ENCODE data around the gene CD320.
A peak's percentile ranks its signal among the peaks of the same experiment; 100 is the strongest.
"Not testable (repeated sequence)": the region's sequence is repeated elsewhere in the genome, so short reads cannot be mapped to it uniquely, and the experiment has no call there.

Gene CD320

GRCh38 chr19:8332976-8333766, 25.0 kb upstream of the CD320 start:
- no peak for DNase-seq

- DNase-seq, result no peak
Measured at GRCh38 chr19:8331263-8331845, 23.2 kb upstream of the CD320 start.

- DNase-seq, result no peak
Measured at GRCh38 chr19:8329996-8330395, 21.8 kb upstream of the CD320 start.

GRCh38 chr19:8325454-8325853, 17.3 kb upstream of the CD320 start:
- no peak for DNase-seq

GRCh38 chr19:8324186-8325050, 16.3 kb upstream of the CD320 start:
- DNase-seq, result no peak

GRCh38 chr19:8323781-8324185, 15.6 kb upstream of the CD320 start:
- DNase-seq, result no peak

GRCh38 chr19:8322638-8322997, 14.5 kb upstream of the CD320 start:
- no peak for DNase-seq

- DNase-seq, result no peak
Measured at GRCh38 chr19:8321986-8322637, 14.0 kb upstream of the CD320 start.

- peak; percentile 89 to 95 for DNase-seq
Measured at GRCh38 chr19:8321067-8321985, 13.2 kb upstream of the CD320 start, which contains the start of the genes NDUFA7 and RPS28. Gene NDUFA7 (minus strand): TSS chr19:8321375. CDS start chr19:8321358, 17 bp downstream. Gene RPS28 (plus strand): TSS chr19:8321496. CDS start chr19:8321531, 35 bp downstream.

- DNase-seq, result no peak
Measured at GRCh38 chr19:8320564-8321066, 12.5 kb upstream of the CD320 start.

GRCh38 chr19:8319807-8320520, 11.8 kb upstream of the CD320 start:
- DNase-seq, result no peak

- peak in 1 of 2 experiments; percentile 46 for DNase-seq
Measured at GRCh38 chr19:8318835-8319234, 10.7 kb upstream of the CD320 start.

- no peak for DNase-seq
Measured at GRCh38 chr19:8316351-8317125, 8.4 kb upstream of the CD320 start.

GRCh38 chr19:8314981-8315640, 7.0 kb upstream of the CD320 start:
- not testable (repeated sequence) for DNase-seq

GRCh38 chr19:8311461-8312260, 3.5 kb upstream of the CD320 start:
- DNase-seq, result no peak

- no peak for DNase-seq
Measured at GRCh38 chr19:8310342-8311055, 2.3 kb upstream of the CD320 start.

GRCh38 chr19:8308891-8309291, 733 bp upstream of the CD320 start:
- no peak for DNase-seq

GRCh38 chr19:8307400-8307964, 676 bp downstream of the CD320 start:
- DNase-seq, result peak in 1 of 2 experiments; percentile 14

Data from Kasumi-1 (cell line).